ENCODE data around the gene DCLK3. TPM values are rescaled to one million over a fixed set of nuclear protein-coding genes. Genes with fewer than 3 reads are reported as not detected.
A peak's percentile ranks its signal among the peaks of the same experiment; 100 is the strongest.

Gene DCLK3
- total RNA-seq, 1 experiment from 2014 or later, result 0.06 TPM

DNA sequence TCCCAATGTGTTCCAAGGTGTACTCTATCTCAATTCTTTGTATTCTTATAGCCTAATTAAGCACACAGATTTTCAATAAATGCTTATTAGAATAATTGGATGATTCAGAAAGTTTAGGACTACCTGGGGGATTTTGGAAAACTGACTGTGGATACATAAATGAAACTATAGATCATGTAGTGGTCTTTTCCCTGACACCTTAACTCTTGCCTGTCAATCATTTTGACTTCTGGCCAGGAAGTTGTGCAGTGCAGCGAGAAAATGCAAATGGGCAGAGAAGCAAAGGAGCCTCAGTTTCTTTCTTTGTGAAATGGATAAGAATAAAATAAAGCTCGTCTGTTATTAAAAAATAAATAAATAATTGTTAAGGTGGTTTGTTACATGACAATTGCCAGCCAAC lies 47.4 kb upstream of the DCLK3 start:
- BruUV-seq (replicated peaks), result no TSS peak
- intact Hi-C loops (cut with micrococcal nuclease; ENCODE audit: unreplicated experiment), result no loop called here
- no peak overlapping the region for H3K27ac ChIP-seq (ENCODE audit: low read depth, low read length, poor library complexity, severe bottlenecking)
- ChIA-PET CTCF (no interaction called here), POLR2A (ENCODE audit: low non-redundant PET) (no interaction called here)
- no peaks in the 10 kb centered on the region for H3K27me3 ChIP-seq (replicated peaks; ENCODE audit: insufficient read depth, low read depth, low read length, poor library complexity)
- no peak overlapping the region for H3K4me3 ChIP-seq (ENCODE audit: low read depth, low read length, poor library complexity, severe bottlenecking)
- no peak for DNase-seq (ENCODE audit: low spot score)
- H3K36me3 ChIP-seq (ENCODE audit: insufficient read depth, low read length, poor library complexity, severe bottlenecking), result no peaks in the 10 kb centered on the region
- no peak for TF ChIP-seq EZH2 (IDR thresholded peaks at IDR 0.05; ENCODE audit: borderline replicate concordance, low read depth, low read length, poor library complexity, severe bottlenecking)
- TF ChIP-seq, protein P1, sequence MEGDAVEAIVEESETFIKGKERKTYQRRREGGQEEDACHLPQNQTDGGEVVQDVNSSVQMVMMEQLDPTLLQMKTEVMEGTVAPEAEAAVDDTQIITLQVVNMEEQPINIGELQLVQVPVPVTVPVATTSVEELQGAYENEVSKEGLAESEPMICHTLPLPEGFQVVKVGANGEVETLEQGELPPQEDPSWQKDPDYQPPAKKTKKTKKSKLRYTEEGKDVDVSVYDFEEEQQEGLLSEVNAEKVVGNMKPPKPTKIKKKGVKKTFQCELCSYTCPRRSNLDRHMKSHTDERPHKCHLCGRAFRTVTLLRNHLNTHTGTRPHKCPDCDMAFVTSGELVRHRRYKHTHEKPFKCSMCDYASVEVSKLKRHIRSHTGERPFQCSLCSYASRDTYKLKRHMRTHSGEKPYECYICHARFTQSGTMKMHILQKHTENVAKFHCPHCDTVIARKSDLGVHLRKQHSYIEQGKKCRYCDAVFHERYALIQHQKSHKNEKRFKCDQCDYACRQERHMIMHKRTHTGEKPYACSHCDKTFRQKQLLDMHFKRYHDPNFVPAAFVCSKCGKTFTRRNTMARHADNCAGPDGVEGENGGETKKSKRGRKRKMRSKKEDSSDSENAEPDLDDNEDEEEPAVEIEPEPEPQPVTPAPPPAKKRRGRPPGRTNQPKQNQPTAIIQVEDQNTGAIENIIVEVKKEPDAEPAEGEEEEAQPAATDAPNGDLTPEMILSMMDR (conservative IDR thresholded peaks at IDR 0.05; ENCODE audit: low read depth, low read length), result no peak
- H3K4me1 ChIP-seq (ENCODE audit: insufficient read depth, low read length, poor library complexity, severe bottlenecking), result no peaks in the 10 kb centered on the region
- H3K9me3 ChIP-seq (ENCODE audit: low read depth, low read length, poor library complexity, severe bottlenecking), result no peaks in the 10 kb centered on the region

DNA sequence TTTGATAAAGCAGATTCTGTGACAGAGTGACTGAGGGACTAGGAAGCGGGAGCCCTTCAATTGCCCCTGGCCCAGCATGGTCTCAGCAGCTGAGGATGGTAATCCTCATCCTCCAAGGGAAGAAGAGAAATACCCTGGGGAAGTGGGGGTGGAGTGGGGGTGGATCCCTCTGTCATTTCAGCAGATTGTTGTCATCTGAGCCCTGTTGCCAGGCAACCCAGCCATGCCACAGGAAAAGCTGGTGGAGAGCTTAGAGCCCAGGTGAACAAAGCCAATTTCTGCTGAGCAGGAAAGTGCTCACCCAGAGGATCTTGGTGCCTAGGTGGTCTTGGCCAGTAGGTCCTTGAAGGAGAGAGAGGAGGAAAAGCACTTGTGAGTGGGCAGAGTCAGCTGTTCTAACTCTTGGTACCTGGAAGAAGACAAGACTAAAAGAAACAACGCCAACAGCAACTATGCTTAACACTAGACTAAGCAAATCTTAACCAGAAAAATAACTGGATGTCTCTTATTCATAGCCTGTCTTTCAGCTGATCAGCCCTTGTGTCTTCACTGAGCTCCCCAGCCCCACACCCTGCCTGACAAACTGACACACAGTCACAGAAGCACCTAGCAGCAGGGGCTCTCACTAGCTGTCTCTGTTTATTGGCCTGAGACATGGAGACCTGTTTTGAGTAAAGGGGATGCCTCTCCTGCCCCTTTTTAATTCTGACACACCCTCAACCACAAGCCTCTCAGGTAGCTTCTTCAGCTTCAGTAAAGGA lies 40.1 kb upstream of the DCLK3 start:
- no peaks in the 10 kb centered on the region for H3K4me1 ChIP-seq (ENCODE audit: insufficient read depth, low read length, poor library complexity, severe bottlenecking)
- BruUV-seq (replicated peaks), result no TSS peak
- peaks cover 10% of the 10 kb centered on the region for H3K9me3 ChIP-seq (ENCODE audit: low read depth, low read length, poor library complexity, severe bottlenecking)
- TF ChIP-seq, protein P1 (conservative IDR thresholded peaks at IDR 0.05; ENCODE audit: low read depth, low read length), result no peak
- no peak for TF ChIP-seq EZH2 (IDR thresholded peaks at IDR 0.05; ENCODE audit: borderline replicate concordance, low read depth, low read length, poor library complexity, severe bottlenecking)
- H3K27me3 ChIP-seq (replicated peaks; ENCODE audit: insufficient read depth, low read depth, low read length, poor library complexity), result no peaks in the 10 kb centered on the region
- H3K27ac ChIP-seq (ENCODE audit: low read depth, low read length, poor library complexity, severe bottlenecking), result no peak overlapping the region
- no peak overlapping the region for H3K4me3 ChIP-seq (ENCODE audit: low read depth, low read length, poor library complexity, severe bottlenecking)
- intact Hi-C loops (cut with micrococcal nuclease; ENCODE audit: unreplicated experiment), result no loop called here
- DNase-seq (ENCODE audit: low spot score), result peak; percentile 62
- ChIA-PET CTCF (no interaction called here), POLR2A (ENCODE audit: low non-redundant PET) (no interaction called here)
- H3K36me3 ChIP-seq (ENCODE audit: insufficient read depth, low read length, poor library complexity, severe bottlenecking), result no peaks in the 10 kb centered on the region

DNA sequence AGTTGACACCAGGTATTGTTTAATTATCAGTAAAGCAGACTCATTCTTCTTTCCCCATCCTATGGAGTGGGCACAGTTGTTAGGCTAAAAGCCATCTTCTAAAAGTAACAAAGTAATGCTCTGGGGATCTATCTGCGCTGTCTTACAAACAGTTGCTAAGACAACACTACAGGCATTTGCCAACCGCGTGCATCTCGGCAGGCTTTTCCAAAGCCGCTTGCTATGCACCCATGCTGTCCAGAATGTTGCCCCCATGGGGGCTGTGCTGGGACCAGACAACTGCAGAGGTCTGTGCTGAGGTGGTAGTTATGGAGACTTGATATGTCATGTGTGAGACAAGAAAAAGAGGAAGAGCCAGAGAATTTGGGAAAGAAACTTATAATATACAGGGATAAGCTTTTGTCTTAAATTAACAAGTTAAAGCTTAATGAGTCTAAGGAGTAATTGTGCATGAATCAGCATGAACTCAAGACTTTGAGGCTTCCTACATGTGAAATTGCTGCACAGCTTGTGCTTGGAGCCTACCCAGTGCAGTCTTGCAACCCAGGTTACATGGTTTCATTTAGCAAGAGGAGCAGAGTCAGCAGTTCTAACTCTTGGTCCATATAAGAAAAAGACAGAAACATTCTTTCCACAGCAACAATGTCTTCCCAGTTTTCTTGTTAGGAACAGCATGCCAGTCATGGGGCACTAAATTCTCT lies 38.9 kb upstream of the DCLK3 start:
- Histone ChIP-seq H3K4me1 (ENCODE audit: insufficient read depth, low read length, poor library complexity, severe bottlenecking) (no peaks in the 10 kb centered on the region), H3K27me3 (replicated peaks; ENCODE audit: insufficient read depth, low read depth, low read length, poor library complexity) (no peaks in the 10 kb centered on the region), H3K9me3 (ENCODE audit: low read depth, low read length, poor library complexity, severe bottlenecking) (peaks cover 10% of the 10 kb centered on the region), H3K36me3 (ENCODE audit: insufficient read depth, low read length, poor library complexity, severe bottlenecking) (no peaks in the 10 kb centered on the region), H3K4me3 (ENCODE audit: low read depth, low read length, poor library complexity, severe bottlenecking) (no peak overlapping the region), H3K27ac (ENCODE audit: low read depth, low read length, poor library complexity, severe bottlenecking) (no peak overlapping the region)
- POLR2A ChIA-PET (ENCODE audit: low non-redundant PET), result interaction anchor here (0.5 to 0.6 kb wide), 2 partner anchors 11 to 248 kb away, joined by 3 read pairs; no protein-coding TSS in a partner anchor
- BruUV-seq (replicated peaks), result no TSS peak
- no peak for DNase-seq (ENCODE audit: low spot score)
- CTCF ChIA-PET, result no interaction called here
- intact Hi-C loops (cut with micrococcal nuclease; ENCODE audit: unreplicated experiment), result no loop called here
- TF ChIP-seq EZH2 (IDR thresholded peaks at IDR 0.05; ENCODE audit: borderline replicate concordance, low read depth, low read length, poor library complexity, severe bottlenecking), result no peak
- TF ChIP-seq, protein P1 (conservative IDR thresholded peaks at IDR 0.05; ENCODE audit: low read depth, low read length), result no peak
